NB4 (cell line): ENCODE measurements around the gene CAMK2A.

Experiments used
- CTCF ChIP-seq: IDR thresholded peaks from one replicate; pipeline ENCODE4 v1.5.1; 2012; ENCODE audit warnings: low read depth, low read length
- MYC ChIP-seq: IDR thresholded peaks from 2 replicates; pipeline ENCODE4 v1.6.1; 2011; ENCODE audit warnings: low read depth, low read length
- POLR2A ChIP-seq: IDR thresholded peaks from 2 replicates; pipeline ENCODE4 v1.6.1; 2011; ENCODE audit warnings: mild to moderate bottlenecking; ENCODE audit not compliant: insufficient read length; ENCODE audit errors: extremely low read depth

DNA sequence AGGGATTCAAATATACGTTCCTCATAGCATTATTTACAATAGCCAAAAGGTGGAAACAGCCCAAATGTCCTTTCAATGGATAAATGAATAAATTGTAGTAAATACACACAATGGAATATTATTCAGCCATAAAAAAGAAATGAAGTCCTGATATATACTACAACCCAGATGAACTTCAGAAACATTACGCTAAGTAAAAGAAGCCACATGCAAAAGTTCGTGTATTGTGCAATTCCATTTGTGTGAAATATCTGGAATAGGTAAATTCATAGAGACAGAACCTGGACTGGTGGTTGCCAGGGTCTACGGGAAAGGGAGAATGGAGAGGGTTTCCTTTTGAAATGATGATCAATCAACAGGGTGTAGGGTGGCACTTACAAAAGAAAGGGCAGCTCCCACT lies 25.7 kb upstream of the CAMK2A start:
- TF ChIP-seq POLR2A = no peak
- no peak for TF ChIP-seq MYC
- TF ChIP-seq CTCF = no peak
